ENCODE measurements around the gene C6orf62. TPM values are rescaled to one million over a fixed set of nuclear protein-coding genes. Genes with fewer than 3 reads are reported as not detected.
"Not testable (repeated sequence)": the region's sequence is repeated elsewhere in the genome, so short reads cannot be mapped to it uniquely, and the experiment has no call there.

Gene C6orf62
- total RNA-seq, 1 experiment from 2014 or later: 66.0 TPM

- DNase-seq (ENCODE audit: low spot score): no peak
- in situ Hi-C loops (cut with HindIII; ENCODE audit: low sequenced_read_pairs): no loop called here
Observed at GRCh38 chr6:24744911-24745310, 26.0 kb upstream of the C6orf62 start.

GRCh38 chr6:24743944-24744335 lies 25.0 kb upstream of the C6orf62 start:
- in situ Hi-C loops (cut with HindIII; ENCODE audit: low sequenced_read_pairs): no loop called here
- DNase-seq (ENCODE audit: low spot score): no peak

GRCh38 chr6:24743265-24743943 lies 24.4 kb upstream of the C6orf62 start:
- in situ Hi-C loops (cut with HindIII; ENCODE audit: low sequenced_read_pairs): no loop called here

GRCh38 chr6:24742216-24742738 lies 23.3 kb upstream of the C6orf62 start:
- DNase-seq (ENCODE audit: low spot score): no peak
- in situ Hi-C loops (cut with HindIII; ENCODE audit: low sequenced_read_pairs): no loop called here

More at GRCh38 chr6:24743265-24743943, 24.4 kb upstream of the C6orf62 start:
- no peak for DNase-seq (ENCODE audit: low spot score)

GRCh38 chr6:24740861-24741260 lies 21.9 kb upstream of the C6orf62 start:
- DNase-seq (ENCODE audit: low spot score): no peak
- in situ Hi-C loops (cut with HindIII; ENCODE audit: low sequenced_read_pairs): no loop called here

GRCh38 chr6:24738741-24739140 lies 19.8 kb upstream of the C6orf62 start:
- in situ Hi-C loops (cut with HindIII; ENCODE audit: low sequenced_read_pairs): no loop called here
- no peak for DNase-seq (ENCODE audit: low spot score)

GRCh38 chr6:24734710-24735109 lies 15.8 kb upstream of the C6orf62 start:
- DNase-seq (ENCODE audit: low spot score); in situ Hi-C loops (cut with HindIII; ENCODE audit: low sequenced_read_pairs): not testable (repeated sequence)

- in situ Hi-C loops (cut with HindIII; ENCODE audit: low sequenced_read_pairs): no loop called here
- DNase-seq (ENCODE audit: low spot score): no peak
Observed at GRCh38 chr6:24734166-24734565, 15.2 kb upstream of the C6orf62 start.

GRCh38 chr6:24731456-24732134 lies 12.6 kb upstream of the C6orf62 start:
- in situ Hi-C loops (cut with HindIII; ENCODE audit: low sequenced_read_pairs); DNase-seq (ENCODE audit: low spot score): not testable (repeated sequence)

GRCh38 chr6:24730653-24731052 lies 11.7 kb upstream of the C6orf62 start:
- in situ Hi-C loops (cut with HindIII; ENCODE audit: low sequenced_read_pairs); DNase-seq (ENCODE audit: low spot score): not testable (repeated sequence)

- no peak for DNase-seq (ENCODE audit: low spot score)
- in situ Hi-C loops (cut with HindIII; ENCODE audit: low sequenced_read_pairs): no loop called here
Observed at GRCh38 chr6:24723270-24723669, 4.3 kb upstream of the C6orf62 start.

GRCh38 chr6:24721461-24722215 lies 2.7 kb upstream of the C6orf62 start:
- DNase-seq (ENCODE audit: low spot score): no peak
- in situ Hi-C loops (cut with HindIII; ENCODE audit: low sequenced_read_pairs): no loop called here

GRCh38 chr6:24720604-24721460 lies 1.9 kb upstream of the C6orf62 start:
- in situ Hi-C loops (cut with HindIII; ENCODE audit: low sequenced_read_pairs): no loop called here
- peak; percentile 100 for DNase-seq (ENCODE audit: low spot score)

- in situ Hi-C loops (cut with HindIII; ENCODE audit: low sequenced_read_pairs): no loop called here
- peak; percentile 48 for DNase-seq (ENCODE audit: low spot score)
Observed at GRCh38 chr6:24720131-24720603, 1.2 kb upstream of the C6orf62 start.

- DNase-seq (ENCODE audit: low spot score): no peak
- in situ Hi-C loops (cut with HindIII; ENCODE audit: low sequenced_read_pairs): no loop called here
Observed at GRCh38 chr6:24718449-24719124, 367 bp downstream of the C6orf62 start.

GRCh38 chr6:24716602-24717148 lies 2.3 kb downstream of the C6orf62 start:
- in situ Hi-C loops (cut with HindIII; ENCODE audit: low sequenced_read_pairs); DNase-seq (ENCODE audit: low spot score): not testable (repeated sequence)

- DNase-seq (ENCODE audit: low spot score): no peak
- in situ Hi-C loops (cut with HindIII; ENCODE audit: low sequenced_read_pairs): no loop called here
Observed at GRCh38 chr6:24710519-24711303, 8.2 kb downstream of the C6orf62 start.

All from G401 (cell line).